Endometrium (tissue), 2 donors: ENCODE measurements around the gene COL15A1.

Experiments
- FAIRE-seq: peaks from 2 replicates; lab custom pipeline; 2012; peaks lifted over from hg19 to GRCh38; lab: Jason Lieb, UNC
- donor health status: control.
- donor health status: control.

The COL15A1 gene

GRCh38 chr9:99057665-99058625 lies 114.2 kb downstream of the COL15A1 start:
- no peak for FAIRE-seq

DNA sequence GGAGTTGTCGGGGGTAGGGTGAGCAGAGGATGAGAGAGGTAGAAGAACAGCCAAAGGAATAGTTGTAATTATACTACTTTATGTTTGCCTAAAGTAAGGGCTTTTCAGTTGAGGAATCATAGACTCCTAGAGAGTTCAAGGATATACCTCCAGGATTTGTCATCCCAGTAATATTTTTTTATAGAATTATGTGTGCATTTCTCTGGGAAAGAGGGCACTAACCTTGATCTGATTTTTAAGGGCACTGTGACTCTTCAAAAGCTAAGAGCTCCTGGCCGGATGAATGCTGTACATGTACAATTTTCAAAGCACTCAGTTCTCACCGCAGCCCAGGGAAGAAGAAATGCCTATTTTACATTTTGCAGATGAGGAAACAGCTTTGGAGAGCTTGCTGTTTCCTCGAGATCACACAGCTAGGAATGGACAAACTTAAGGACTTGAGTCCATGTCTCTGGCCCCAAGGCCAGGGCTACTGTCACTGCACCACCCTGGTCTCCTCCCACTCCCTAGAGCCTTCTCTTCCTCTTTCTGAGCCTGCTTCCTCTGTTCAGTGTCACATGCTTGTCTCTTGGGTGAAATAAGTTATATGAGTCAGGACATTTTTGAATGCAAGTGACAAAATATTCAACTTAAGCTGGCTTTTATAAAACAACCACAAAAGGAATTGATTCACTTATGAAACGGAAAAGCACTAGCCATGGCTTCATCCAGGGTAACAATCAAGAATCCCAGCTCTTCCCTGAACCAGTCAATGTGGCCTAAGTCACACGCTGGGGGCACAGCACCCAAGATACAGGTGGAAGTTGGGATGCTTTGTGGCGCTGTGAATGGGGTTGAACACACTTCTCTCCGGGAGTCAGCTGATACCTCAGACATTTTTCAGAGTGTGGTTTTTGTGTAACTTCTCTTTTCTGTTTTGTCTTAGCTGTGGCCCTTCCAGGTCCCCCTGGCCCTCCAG lies 115.5 kb downstream of the COL15A1 start:
- FAIRE-seq, result no peak

DNA sequence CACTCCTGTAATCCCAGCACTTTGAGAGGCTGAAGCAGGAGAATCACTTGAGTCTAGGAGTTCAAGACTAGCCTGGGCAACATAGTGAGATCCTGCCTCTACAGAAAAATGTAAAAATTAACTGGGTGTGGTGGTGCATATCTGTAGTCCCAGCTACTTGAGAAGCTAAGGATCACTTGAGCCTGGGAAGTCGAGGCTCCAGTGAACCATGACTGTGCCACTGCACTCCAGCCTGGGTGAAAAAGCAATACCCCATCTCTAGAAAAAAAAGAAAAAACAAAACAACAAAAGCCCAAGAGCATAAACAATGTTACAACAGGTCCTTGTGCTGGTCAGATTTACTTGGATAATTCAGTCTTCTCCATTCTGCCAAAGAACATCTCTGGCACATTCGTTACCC lies 116.9 kb downstream of the COL15A1 start:
- no peak for FAIRE-seq

- no peak for FAIRE-seq
These were observed 118.8 kb downstream of the COL15A1 start for GRCh38 chr9:99062549-99062948.

DNA sequence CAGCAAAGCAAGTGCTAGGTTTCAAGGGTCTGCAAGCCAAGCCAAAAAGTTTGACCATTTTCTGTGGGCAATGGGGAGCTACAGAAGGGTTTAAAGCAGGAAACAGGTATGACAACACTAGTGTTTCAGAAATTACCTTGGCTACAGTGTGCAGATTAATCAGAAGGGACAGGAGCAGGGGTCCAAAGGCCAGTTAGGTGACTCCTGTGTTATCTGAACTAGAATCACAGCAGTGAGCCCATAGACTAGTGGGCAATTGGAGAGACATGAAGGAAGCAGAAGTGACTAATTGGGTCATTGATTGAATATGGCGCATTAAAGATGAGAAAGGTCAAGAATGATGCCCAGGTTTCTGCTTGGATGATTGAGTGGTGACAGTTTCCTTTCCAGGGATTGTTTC lies 119.8 kb downstream of the COL15A1 start:
- no peak for FAIRE-seq

DNA sequence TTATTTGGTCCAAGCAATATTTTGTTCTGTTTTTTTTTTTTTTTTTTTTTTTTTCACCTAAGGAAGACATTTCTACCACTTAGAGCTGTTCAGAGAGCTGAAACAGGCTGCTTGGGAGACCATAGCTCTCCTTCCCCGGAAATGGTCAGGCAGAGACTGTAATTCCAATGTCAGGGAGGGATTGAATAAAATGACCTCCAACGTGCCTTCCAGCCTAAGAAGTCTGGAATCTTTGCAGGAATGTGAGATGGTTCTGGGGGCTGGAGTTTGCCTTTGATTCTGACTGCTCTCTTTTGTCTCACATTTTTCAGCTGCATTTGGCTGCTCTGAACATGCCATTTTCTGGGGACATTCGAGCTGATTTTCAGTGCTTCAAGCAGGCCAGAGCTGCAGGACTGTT lies 122.9 kb downstream of the COL15A1 start:
- FAIRE-seq, result no peak

DNA sequence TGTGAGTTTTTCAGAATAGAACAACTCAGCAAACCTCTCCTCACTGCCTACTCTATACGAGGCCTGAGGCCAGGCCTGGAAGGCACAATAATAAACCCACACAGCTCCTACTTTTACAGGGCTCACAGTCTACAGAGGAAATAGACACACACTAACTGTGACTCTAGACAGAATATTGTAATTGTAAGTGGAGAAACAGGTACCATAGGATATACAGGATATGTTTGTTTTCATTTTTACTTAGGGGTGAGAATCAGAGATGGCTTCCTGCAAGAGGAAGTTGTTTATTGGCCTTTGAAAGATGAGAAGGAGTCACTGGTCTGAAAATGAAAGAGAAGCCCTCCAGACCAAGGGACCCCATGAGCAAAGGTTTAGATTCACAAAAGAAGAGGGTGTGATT lies 125.4 kb downstream of the COL15A1 start:
- no peak for FAIRE-seq

DNA sequence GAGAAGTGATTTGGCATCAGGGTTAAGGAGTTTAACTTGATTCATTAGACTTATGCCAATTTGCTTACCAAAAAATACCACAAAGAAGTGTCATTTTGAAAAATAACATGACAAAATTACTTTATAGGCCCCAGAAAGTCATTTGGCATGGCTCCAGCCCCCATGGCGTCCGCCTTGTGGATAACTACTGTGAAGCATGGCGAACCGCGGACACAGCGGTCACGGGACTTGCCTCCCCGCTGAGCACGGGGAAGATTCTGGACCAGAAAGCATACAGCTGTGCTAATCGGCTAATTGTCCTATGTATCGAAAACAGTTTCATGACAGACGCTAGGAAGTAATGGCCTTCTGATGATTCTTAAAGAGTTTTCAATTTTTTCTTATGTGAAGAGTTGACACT lies 125.8 kb downstream of the COL15A1 start:
- no peak for FAIRE-seq

DNA sequence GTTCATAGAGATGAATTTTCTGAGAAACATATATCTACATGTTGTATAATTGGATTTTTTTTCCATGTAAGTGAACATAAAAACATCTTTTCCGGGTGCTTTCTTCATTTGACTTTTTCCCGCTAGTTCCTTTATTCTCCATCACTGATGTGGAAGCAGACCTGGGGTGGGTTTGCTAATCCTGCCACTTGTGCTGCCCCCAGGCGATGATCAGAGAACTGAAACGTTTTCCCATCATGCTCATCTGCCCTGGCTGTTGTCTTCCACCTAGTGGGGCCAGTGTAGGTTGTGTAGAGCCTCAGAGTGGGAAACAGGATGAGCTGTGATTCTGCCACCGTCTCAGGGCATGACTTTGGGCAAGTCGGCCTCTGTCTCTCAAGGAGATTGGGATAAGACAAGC lies 127.0 kb downstream of the COL15A1 start:
- no peak for FAIRE-seq

DNA sequence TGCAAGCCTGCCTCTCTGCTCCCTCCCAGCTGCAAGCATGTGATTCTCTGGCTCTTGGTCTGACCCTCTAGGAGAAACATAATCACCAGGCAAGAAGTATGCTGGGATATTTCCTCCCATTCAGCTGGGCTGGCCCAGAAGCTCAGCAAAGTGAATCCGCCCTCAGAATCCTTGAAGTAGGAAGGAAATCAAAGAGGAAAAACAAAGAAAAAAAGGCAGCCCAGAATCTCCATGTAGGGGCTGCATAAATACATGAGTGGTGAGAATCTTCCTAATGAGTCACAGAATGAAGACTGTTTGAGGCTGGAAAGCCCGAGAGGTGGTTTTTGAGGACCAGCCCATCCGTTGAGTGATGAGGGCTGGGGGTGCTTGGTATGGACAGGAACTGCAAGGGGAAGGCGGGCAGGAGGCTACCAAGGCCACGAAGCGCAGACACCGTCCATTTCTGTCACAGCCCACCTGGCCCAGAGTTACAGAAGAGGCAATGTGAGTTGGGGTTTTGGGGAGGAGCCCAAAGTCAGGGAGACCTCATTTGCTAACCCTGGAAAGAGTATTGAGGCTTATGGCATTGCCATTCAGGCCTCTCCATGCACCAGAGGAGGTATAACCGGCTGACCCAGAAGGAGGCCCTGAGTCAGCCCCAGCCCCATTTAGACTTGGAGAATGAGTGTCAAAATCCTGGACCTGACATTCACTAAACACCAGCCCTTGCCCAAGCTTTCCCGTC lies 127.8 kb downstream of the COL15A1 start:
- FAIRE-seq, result no peak

GRCh38 chr9:99072040-99072394 lies 128.3 kb downstream of the COL15A1 start:
- no peak for FAIRE-seq

- FAIRE-seq, result no peak
These were observed 129.6 kb downstream of the COL15A1 start for GRCh38 chr9:99073347-99073746.

DNA sequence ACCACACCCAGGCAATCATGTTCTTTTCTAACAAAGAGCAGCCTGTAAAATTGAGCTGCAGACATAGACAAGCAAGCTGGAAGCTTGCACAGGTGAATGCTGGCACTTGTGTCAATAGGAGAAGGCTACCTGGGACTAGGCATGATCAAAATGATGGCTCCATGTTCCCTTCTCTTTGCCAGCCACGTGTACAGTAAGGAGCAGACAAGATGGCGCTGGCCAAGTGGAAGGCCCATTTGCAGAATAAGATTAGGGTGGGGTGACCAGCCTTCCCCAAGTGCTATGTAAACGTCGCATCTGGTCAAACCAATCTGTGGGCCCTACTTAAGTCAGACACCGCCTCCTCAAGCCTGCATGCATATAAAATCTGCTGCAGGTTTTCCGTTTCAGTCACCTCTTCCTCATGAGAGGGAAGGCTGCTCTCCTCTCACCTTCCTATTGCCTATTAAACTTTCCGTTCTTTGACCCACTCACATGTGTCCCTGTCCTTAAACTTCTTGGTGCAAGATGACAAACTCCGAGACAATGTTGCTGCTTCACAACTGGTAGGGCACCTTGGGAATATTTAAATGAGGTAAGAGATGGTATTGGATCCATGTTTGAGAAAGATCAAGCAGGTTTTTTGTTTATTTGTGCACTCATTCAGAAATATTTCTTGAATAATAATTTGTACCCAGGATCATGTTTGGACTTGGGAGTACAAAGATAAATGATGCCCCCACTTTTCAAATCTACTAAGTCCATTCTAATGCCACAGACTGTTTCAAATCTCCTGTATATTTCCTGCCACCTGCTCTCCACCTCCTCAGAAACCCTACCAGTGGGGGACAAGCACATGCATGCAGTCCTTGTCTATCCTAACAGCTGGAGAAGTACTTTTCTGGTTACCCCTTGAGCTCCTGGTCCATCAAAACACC lies 130.5 kb downstream of the COL15A1 start:
- FAIRE-seq, result no peak

- FAIRE-seq, result no peak
These were observed 131.2 kb downstream of the COL15A1 start for GRCh38 chr9:99074902-99075245.

- no peak for FAIRE-seq
These were observed 131.7 kb downstream of the COL15A1 start for GRCh38 chr9:99075246-99075912.

GRCh38 chr9:99076030-99076429 lies 132.3 kb downstream of the COL15A1 start:
- no peak for FAIRE-seq

DNA sequence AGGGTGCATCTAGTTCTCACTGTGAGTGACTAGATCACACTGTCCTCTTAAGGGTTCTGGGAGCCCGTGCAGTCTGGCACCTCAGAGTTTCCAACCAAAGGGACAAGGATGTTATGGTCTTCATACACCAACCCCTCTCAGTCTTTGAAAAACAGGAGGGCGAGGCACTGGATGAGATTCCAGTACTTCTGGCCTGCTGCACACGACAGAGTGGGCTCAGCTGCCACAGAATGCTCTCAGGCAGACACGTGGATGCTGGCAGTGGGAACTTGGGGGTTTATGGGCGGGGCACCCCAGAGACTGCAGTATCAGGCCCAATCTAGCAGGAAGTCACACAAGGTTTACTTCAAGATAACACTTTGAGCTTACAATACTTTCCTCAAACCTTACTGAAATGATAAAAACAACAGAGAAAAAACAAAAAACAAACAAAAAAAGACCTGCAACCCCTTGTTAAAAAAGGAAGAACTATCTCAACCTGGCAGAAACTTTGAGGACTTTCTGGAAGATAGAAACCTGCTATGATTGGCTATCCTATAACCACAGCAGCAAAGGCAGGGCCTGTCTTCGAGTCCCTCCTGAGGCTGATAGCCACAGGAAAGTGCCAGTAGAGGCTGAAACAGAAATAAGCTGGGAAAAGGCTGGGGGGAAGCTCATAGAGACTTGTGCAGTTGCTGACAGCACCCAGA lies 132.9 kb downstream of the COL15A1 start:
- no peak for FAIRE-seq

DNA sequence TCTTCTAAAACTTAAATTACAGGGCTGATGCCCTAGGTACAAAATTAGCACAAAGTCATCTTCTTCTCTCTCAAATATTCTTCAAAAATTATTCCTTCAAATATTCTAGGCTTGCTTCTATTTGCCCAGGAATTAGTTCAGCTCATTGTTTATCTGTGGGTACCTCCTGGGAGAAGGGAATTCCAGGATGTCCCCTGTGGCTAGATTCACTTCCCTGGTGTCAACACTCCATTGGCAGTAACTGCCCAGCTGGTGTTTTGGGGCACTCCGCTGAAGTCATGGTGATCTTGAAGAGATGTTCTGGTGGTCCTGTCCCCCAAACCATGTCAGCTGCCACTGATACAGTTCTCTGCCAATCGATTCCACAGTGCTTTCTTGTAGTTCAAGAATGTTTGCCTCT lies 135.0 kb downstream of the COL15A1 start:
- no peak for FAIRE-seq

- FAIRE-seq, result no peak
These were observed 135.8 kb downstream of the COL15A1 start for GRCh38 chr9:99079542-99079941.

DNA sequence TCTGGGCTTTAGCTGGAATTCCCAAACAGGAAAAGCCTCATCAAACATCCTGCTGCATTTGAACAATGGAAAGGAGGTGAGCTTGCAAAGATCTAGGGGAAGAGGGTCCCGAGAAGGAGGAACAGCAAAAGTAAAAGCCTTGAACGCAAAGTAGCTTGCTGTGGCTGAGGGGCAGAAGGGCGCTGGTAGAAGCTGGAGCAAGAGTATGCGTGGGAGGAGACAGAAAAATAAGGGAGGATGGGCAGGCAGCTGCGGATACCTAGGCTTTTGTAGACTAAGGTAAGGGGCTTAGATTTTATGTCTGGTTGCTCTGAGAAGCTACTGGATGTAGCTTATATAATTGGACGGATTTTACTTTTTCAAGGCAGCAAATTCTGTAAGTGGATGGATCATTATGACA lies 139.3 kb downstream of the COL15A1 start:
- no peak for FAIRE-seq
